B cell (primary cell): ENCODE results near the gene C17orf113. TPM values are rescaled to one million over a fixed set of nuclear protein-coding genes. Genes with fewer than 3 reads are reported as not detected.

Experiments used
- ATAC-seq: fragments of 200-7000 bp; cut with Tn5 transposase; one replicate; pipeline ENCODE4 v1.10.0; 2021; ENCODE audit warnings: low read depth, mild to moderate bottlenecking, moderate number of reproducible peaks, moderate library complexity
- CTCF ChIA-PET: fragments of 350-600 bp; sonication (Branson Sonifier 250); formaldehyde crosslinking; loops from one replicate; lab custom pipeline; 2021; ENCODE audit warnings: antibody characterized with exemption, inconsistent platforms; lab: Charles Lee
- POLR2A ChIA-PET: fragments of 350-600 bp; sonication (Branson Sonifier 250); formaldehyde crosslinking; loops from one replicate; lab custom pipeline; 2021; ENCODE audit warnings: antibody characterized with exemption; lab: Charles Lee
- DNase-seq: peaks from one replicate; pipeline ENCODE4 v3.0.0; 2013
- H2AFZ ChIP-seq: 2 replicates; pipeline ENCODE4 v1.6.1; 2012; ENCODE audit warnings: mild to moderate bottlenecking, low read depth, low read length; ENCODE audit not compliant: insufficient read depth, poor library complexity, severe bottlenecking
- H3K27ac ChIP-seq, 2 donors: 1 replicate in 1 of 2; 2 replicates in 1 of 2; pipeline ENCODE4 v1.5.1; 2012 to 2013; ENCODE audit warnings: low read length in 2 of 2, mild to moderate bottlenecking in 2 of 2, moderate library complexity in 1 of 2
- H3K27me3 ChIP-seq, 4 experiments: fragments of 200-600 bp in 1 of 4; sonication (generic) in 1 of 4; replicated peaks in 1 of 4; 1 replicate in 2 of 4; 2 replicates in 2 of 4; pipeline versions ENCODE4 v1.6.1 to v1.7.0; 2013 to 2016; ENCODE audit warnings: low read length in 3 of 4, mild to moderate bottlenecking in 2 of 4, mixed read lengths in 1 of 4, moderate library complexity in 1 of 4; ENCODE audit not compliant: insufficient read depth in 4 of 4, control insufficient read depth in 3 of 4; ENCODE audit errors: control extremely low read depth in 1 of 4
- H3K36me3 ChIP-seq, 2 experiments: replicated peaks in 1 of 2; 1 replicate in 1 of 2; 2 replicates in 1 of 2; pipeline versions ENCODE4 v1.6.1 to v1.7.1; 2013; ENCODE audit warnings: low read length in 1 of 2; ENCODE audit not compliant: insufficient read depth in 2 of 2, control insufficient read depth in 1 of 2; ENCODE audit errors: control extremely low read depth in 1 of 2, extremely low read depth in 1 of 2
- H3K4me1 ChIP-seq, 2 donors: fragments of 200-600 bp in 1 of 2; sonication (generic) in 1 of 2; 1 replicate in 1 of 2; 2 replicates in 1 of 2; pipeline versions ENCODE4 v1.5.1 to v1.6.1; 2013 to 2017; ENCODE audit warnings: low read length in 2 of 2; ENCODE audit not compliant: control insufficient read depth in 2 of 2, insufficient read depth in 2 of 2
- H3K4me2 ChIP-seq: replicated peaks from 2 replicates; pipeline ENCODE3; 2012; ENCODE audit warnings: mild to moderate bottlenecking, low read depth, low read length; ENCODE audit not compliant: poor library complexity, severe bottlenecking
- H3K4me3 ChIP-seq, 5 experiments: fragments of 200-600 bp in 1 of 5; sonication (generic) in 1 of 5; 1 replicate in 3 of 5; 2 replicates in 2 of 5; pipeline versions ENCODE4 v1.5.1 to v1.7.0; 2011 to 2016; ENCODE audit warnings: low read length in 4 of 5, mild to moderate bottlenecking in 4 of 5, low read depth in 2 of 5, control low read depth in 1 of 5, moderate library complexity in 1 of 5; ENCODE audit not compliant: insufficient read depth in 1 of 5; ENCODE audit errors: control extremely low read depth in 1 of 5, extremely low read depth in 1 of 5
- H3K79me2 ChIP-seq: fragments of 200-600 bp; sonication (generic); one replicate; pipeline ENCODE4 v1.6.0; 2016; ENCODE audit warnings: low read length; ENCODE audit not compliant: control insufficient read depth, insufficient read depth
- H3K9ac ChIP-seq: fragments of 200-600 bp; sonication (generic); 2 replicates; pipeline ENCODE4 v1.6.1; 2017; ENCODE audit warnings: mild to moderate bottlenecking, low read length, moderate library complexity
- H3K9me3 ChIP-seq, 3 donors: one replicate each; pipeline versions ENCODE4 v1.6.1 to v1.7.1; 2013; ENCODE audit warnings: low read length in 2 of 3; ENCODE audit not compliant: control insufficient read depth in 2 of 3, insufficient read depth in 1 of 3; ENCODE audit errors: control extremely low read depth in 1 of 3
- H4K20me1 ChIP-seq: 2 replicates; pipeline ENCODE4 v1.6.0; 2012; ENCODE audit warnings: mild to moderate bottlenecking, low read length; ENCODE audit not compliant: insufficient read depth, control insufficient read depth, poor library complexity, severe bottlenecking
- H3K27ac Mint-ChIP-seq: one replicate; pipeline ENCODE4 v1.8.0; 2021; ENCODE audit warnings: mixed read lengths
- H3K27me3 Mint-ChIP-seq: one replicate; pipeline ENCODE4 v1.8.0; 2021; ENCODE audit warnings: mixed read lengths
- H3K4me1 Mint-ChIP-seq: one replicate; pipeline ENCODE4 v1.8.0; 2021; ENCODE audit warnings: mixed read lengths
- H3K4me3 Mint-ChIP-seq: one replicate; pipeline ENCODE4 v1.8.0; 2021; ENCODE audit warnings: mixed read lengths
- H3K9me3 Mint-ChIP-seq: one replicate; pipeline ENCODE4 v1.8.0; 2022; ENCODE audit warnings: mixed read lengths; ENCODE audit not compliant: insufficient read depth
- CTCF ChIP-seq: fragments of 200-600 bp; IDR thresholded peaks from one replicate; pipeline ENCODE4 v1.8.0; 2022; ENCODE audit warnings: antibody characterized with exemption, mild to moderate bottlenecking
- EZH2 ChIP-seq: IDR thresholded peaks from 2 replicates; pipeline ENCODE4 v1.6.1; 2012; ENCODE audit warnings: borderline replicate concordance, low read depth, mild to moderate bottlenecking, moderate library complexity, low read length; ENCODE audit not compliant: insufficient read depth, poor library complexity, severe bottlenecking
- WGBS: methylation state at CpG from one replicate; pipeline ENCODE4 v1.1.5; 2013; ENCODE audit warnings: missing lambda C conversion rate; ENCODE audit not compliant: insufficient coverage; 5-methylcytosine and 5-hydroxymethylcytosine counted together
- intact Hi-C: fragments of 100-400 bp; cut with micrococcal nuclease; formaldehyde crosslinking; loops from one replicate; pipeline ENCODE4 v1.10.0; 2022
- polyA plus RNA-seq: library from polyadenylated mRNA; depleted of rRNA; stranded (reverse); fragments of >200 nt; gene quantifications from 2 replicates; pipeline ENCODE4 v1.2.3, GENCODE V29; 2012
- total RNA-seq, 2 donors: library from RNA; stranded (reverse); fragments of 120-200 nt in 1 of 2; gene quantifications; 1 replicate in 1 of 2; 2 replicates in 1 of 2; pipeline versions ENCODE4 v1.2.3 to v1.2.4, GENCODE V29; 2013 to 2022

Gene C17orf113
- total and polyA plus RNA-seq, 2 donors (not counting 1 experiment from before 2014, with no cell fraction given): 1.2 to 2.1 TPM

- Histone ChIP-seq H2AFZ (no peak overlapping the region), H3K27ac (no peak overlapping the region), H3K79me2 (no peaks in the 10 kb centered on the region), H3K27me3 (peaks cover 0 to 3% (median 0%) of the 10 kb centered on the region in 4 experiments), H3K4me2 (no peak overlapping the region), H3K4me1 (peaks cover 14% of the 10 kb centered on the region in 2 donors), H3K9ac (no peak overlapping the region), H3K36me3 (no peaks in the 10 kb centered on the region), H4K20me1 (no peaks in the 10 kb centered on the region), H3K9me3 (peaks cover 0 to 19% (median 0%) of the 10 kb centered on the region in 3 donors), H3K4me3 (no peak overlapping the region)
- H3K4me3 Mint-ChIP-seq: no peak overlapping the region
- TF ChIP-seq EZH2: no peak
- TF ChIP-seq CTCF: no peak
- ChIA-PET CTCF (interaction anchor here (1.0 kb wide), 1 partner anchor 97 kb away, joined by 4 read pairs; no protein-coding TSS in a partner anchor), POLR2A (interaction anchor here (0.5 to 0.6 kb wide), 2 partner anchors 32 to 95 kb away, joined by 3 to 7 read pairs; no protein-coding TSS in a partner anchor)
- ATAC-seq: no peak
- H3K27ac Mint-ChIP-seq: no peak overlapping the region
- H3K27me3 Mint-ChIP-seq: no peaks in the 10 kb centered on the region
- intact Hi-C loops: no loop called here
- peaks cover 15% of the 10 kb centered on the region for H3K4me1 Mint-ChIP-seq
- H3K9me3 Mint-ChIP-seq: no peaks in the 10 kb centered on the region
- 91% methylated on average over 3 of the region's 4 CpGs for WGBS
- DNase-seq: no peak
Observed at GRCh38 chr17:42060231-42060630, 9.8 kb upstream of the C17orf113 start.

DNA sequence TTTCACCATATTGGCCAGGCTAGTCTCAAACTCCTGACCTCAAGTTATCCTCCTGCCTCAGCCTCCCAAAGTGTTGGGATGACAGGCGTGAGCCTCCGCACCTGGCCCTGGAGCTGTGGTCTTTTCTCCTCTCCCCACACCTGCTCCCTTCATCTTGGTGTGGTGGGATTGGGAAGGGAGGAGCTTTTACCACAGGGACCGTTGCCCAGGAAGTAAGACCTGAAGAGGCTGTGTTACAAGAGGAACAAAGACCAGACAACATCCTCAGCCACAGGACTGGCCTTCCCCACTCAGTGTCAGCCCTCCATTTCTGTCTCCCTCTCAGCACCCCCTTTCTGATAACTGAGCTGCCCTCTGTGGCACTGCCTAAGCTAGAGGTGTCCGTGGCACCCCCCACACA is 9.4 kb upstream of the C17orf113 start:
- Histone ChIP-seq H4K20me1 (no peaks in the 10 kb centered on the region), H3K4me1 (peaks cover 11 to 12% of the 10 kb centered on the region in 2 donors), H3K27me3 (peaks cover 0 to 4% (median 0%) of the 10 kb centered on the region in 4 experiments), H3K9me3 (peaks cover 0 to 19% (median 0%) of the 10 kb centered on the region in 3 donors), H3K4me3 (no peak overlapping the region), H2AFZ (no peak overlapping the region), H3K27ac (no peak overlapping the region), H3K9ac (no peak overlapping the region), H3K4me2 (no peak overlapping the region), H3K36me3 (no peaks in the 10 kb centered on the region), H3K79me2 (no peaks in the 10 kb centered on the region)
- 84% methylated on average over 1 of the region's 4 CpGs for WGBS
- Mint-ChIP-seq H3K9me3 (no peaks in the 10 kb centered on the region), H3K4me3 (no peak overlapping the region), H3K27ac (no peak overlapping the region), H3K27me3 (no peaks in the 10 kb centered on the region), H3K4me1 (peaks cover 13% of the 10 kb centered on the region)
- no peak for ATAC-seq
- ChIA-PET CTCF (interaction anchor here (0.5 to 1.0 kb wide), 2 partner anchors 14 to 97 kb away, joined by 4 to 5 read pairs; no protein-coding TSS in a partner anchor), POLR2A (interaction anchor here (0.6 kb wide), 1 partner anchor 32 kb away, joined by 7 read pairs; no protein-coding TSS in a partner anchor)
- intact Hi-C loops: no loop called here
- TF ChIP-seq EZH2: no peak
- DNase-seq: no peak
